ENCODE results near the gene TRIM29.
A peak's percentile ranks its signal among the peaks of the same experiment; 100 is the strongest.

The TRIM29 gene

GRCh38 chr11:120121336-120121735 lies 16.6 kb downstream of the TRIM29 start:
- no peak for DNase-seq

DNA sequence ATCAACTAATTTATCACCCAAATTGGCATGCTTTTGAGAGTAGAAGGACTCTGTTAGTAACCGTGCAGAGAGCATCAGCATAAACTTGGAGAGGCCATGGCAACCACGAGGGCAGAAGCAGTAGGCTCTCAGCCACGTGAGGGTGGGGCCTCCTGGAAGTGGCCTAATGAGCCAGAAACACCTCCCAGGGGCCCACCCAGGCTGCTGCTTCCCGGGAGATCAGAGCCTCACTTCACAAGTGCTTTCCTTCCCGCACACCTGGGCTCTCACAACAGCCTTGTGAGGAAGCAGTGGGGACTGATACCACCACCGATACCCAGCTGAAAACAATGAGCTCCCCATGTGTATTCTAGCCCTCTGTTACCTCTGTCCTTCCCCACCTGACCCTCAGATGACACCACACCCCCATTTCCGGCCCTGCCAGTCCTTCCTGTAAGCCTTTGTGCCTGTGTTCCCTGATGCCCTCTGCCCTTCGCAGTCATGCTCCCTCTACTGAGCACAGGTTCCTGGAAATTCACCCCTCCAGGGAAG lies 17.0 kb downstream of the TRIM29 start:
- peak; percentile 36 for DNase-seq

GRCh38 chr11:120119121-120119520 lies 18.8 kb downstream of the TRIM29 start:
- no peak for DNase-seq

GRCh38 chr11:120117991-120118390 lies 19.9 kb downstream of the TRIM29 start:
- DNase-seq = no peak

DNA sequence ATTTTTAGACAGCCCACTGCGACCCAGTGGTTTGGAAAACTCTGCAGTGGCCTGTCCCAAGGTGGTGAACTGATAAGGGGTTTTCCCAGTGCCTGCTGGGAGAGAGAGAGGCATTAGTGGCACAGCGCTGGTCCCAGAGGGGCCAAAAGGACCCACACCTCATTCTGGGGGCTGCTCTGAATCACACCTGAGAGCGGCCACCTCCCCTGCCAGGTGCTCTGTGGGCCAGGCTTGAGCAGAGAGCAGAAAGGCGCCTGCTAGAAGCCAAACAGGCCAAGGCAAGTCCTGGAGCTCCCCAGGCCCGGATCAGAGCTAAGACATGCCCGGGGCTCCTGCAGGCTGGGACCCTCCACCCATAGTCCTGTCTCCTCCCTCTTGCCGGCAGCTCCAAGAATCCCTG lies 20.9 kb downstream of the TRIM29 start:
- no peak for DNase-seq

GRCh38 chr11:120115272-120116000 lies 22.5 kb downstream of the TRIM29 start:
- no peak for DNase-seq

GRCh38 chr11:120112174-120112796 lies 25.6 kb downstream of the TRIM29 start:
- no peak for DNase-seq

GRCh38 chr11:120109531-120109930 lies 28.4 kb downstream of the TRIM29 start:
- no peak for DNase-seq

- DNase-seq = no peak
Measured at GRCh38 chr11:120108785-120109168, 29.1 kb downstream of the TRIM29 start.

GRCh38 chr11:120108154-120108784 lies 29.6 kb downstream of the TRIM29 start:
- peak; percentile 47 for DNase-seq

- no peak for DNase-seq
Measured at GRCh38 chr11:120107692-120108091, 30.2 kb downstream of the TRIM29 start.

DNA sequence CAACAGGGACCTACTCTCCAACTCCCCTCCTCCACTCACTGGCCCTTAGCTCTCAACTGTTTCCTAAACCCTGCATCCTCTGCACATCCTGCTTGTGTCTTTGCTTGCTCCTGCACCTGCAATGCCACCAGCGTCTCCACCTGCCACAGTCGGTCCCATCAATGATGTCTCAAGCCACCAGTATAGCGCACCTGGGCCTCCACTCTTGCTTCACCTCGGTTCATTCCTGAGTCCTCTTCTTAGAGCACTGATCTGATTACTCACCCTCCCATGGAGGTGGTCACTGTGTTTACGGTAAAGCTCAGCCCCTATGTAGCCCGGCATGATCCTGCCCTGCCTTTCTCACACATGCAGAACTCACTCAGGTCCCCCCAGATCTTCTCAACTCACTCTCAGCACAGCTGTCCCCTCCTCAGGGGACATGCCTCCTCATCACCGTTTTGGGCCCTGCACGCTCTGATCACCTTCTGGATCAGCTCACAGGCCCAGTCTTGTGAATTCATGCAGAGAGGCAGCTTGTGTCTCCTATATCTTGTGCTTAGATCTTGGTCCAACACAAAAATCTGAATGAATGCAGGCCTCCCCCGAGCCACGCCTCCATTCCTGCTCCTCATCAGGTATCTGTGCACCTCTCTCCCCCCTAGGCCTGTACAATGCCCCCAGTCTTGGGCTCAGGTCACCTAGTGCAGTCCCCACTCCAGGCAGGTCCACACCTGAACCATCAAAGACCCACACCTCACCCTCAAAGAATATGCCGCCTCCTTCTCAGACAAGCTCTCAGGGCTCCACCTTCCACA lies 31.4 kb downstream of the TRIM29 start:
- DNase-seq = no peak

GRCh38 chr11:120105576-120105975 lies 32.3 kb downstream of the TRIM29 start:
- DNase-seq = no peak

DNA sequence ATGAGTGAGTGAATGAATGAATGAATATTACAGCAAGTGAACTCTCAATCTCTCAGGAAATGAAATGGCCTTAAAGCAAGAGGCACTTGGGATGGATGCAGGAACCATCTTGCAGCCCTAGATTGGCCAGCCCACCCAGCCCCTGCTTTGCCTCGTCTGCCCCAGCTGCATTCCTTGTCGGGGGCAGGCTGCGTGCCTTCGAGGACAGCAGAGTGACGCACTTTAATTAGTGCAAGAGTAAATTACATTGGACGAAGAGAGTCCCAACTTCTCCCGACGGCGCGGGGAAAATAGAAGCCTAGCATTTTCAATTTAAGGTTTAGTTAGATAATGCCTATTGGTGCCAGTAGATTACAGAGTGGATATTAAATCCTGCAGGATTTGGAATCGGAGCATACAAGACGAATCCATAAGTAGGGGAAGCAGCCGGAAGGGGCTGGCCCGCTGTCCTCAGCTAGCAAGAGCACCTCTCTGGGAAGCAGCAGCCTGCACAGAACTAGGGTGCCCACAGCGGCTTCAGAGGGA lies 33.8 kb downstream of the TRIM29 start:
- no peak for DNase-seq

GRCh38 chr11:120102864-120103122 lies 35.1 kb downstream of the TRIM29 start:
- DNase-seq = no peak

DNA sequence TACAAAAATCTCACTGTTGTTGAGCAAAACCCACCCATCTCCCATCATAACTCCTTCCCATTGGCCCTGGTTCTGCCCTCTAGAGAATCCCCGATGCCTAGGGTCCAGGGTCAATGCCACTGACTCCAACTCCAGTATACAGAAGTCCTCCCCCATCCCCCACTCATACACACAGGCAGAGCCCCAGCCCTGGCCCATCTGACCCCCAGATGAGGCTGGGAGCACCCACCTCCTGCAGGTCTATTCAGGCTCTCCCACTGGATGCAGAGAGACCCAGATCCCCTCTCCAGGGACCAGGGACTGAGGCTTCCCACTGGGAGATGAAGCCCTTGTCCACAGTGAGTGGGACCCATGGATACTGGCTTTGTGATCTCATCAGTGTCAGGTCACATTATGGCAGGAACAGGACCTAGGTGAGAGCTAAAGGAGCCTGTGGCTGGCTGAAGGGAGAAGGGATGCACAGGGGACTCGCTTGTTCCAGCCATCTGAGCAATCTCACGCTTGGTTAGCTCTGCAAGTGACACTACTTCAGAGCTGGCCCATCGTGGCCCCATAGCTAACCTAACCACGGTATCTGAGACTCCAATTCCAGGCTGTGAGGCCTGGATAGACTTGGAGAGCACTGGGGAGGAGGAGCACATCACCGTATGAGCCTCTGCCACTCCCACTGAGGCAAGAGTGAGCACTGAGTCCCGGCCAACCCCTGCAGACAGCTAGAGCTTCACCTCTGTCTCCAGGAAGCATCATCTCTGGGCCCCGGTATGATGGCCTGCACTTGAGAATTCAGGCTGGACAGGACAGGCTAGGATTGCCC lies 35.7 kb downstream of the TRIM29 start:
- no peak for DNase-seq

DNA sequence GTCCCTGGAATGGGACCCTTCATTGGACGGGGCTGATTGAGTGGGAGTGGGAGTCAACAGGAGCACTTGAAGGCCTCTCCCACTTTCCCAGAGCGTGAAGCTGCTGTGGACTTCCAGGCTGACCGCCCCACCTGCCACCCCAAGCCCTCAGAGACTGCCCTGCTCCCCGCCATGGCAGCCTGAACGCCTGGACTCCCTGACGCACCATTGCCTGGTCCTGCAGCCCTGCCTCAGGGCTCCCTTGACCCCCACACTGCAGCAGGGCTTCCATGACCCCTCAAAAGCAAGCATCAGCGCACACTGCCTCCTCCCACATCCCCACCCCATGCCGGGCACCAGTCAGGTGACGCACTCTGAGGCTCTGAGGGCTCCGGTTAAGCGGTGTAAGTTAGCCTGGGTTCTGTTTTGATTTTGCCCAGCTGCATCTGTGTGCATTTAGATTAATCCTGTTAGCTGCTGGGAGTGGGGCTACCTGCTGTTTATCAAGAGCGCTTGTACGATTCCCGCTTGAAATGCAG lies 39.4 kb downstream of the TRIM29 start:
- DNase-seq = no peak

DNA sequence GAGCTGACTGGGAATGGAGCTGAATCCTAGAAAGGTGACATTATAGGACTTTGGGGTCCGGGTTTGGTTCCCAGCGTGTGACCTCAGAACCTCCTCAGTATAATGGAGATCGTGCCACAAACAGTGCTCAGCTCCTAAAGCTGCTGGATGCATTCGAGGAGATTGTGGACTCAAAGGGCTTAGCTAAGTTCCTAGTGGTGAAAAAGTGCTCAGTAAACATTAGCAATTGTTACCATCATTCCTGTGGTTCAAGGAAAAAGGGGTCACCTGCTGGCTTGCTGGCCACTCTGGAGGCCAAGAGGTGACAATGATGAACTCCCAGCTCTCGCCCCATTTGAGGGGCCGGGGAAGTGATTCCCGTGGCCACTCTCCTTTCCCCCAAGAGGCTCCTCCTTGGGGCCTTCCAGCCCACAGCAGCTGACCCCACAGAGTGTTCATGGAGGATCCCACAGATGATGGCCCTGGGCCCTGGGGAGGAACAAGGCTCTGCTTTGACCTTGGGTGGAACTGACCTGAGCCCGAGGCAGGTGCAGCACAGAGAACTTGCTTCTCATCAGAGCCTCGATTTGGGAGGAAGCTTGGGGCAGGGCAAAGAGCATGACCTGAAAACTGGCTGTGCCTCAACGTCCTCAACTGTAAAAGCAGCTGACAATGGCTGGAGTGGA lies 40.1 kb downstream of the TRIM29 start:
- DNase-seq = no peak

DNA sequence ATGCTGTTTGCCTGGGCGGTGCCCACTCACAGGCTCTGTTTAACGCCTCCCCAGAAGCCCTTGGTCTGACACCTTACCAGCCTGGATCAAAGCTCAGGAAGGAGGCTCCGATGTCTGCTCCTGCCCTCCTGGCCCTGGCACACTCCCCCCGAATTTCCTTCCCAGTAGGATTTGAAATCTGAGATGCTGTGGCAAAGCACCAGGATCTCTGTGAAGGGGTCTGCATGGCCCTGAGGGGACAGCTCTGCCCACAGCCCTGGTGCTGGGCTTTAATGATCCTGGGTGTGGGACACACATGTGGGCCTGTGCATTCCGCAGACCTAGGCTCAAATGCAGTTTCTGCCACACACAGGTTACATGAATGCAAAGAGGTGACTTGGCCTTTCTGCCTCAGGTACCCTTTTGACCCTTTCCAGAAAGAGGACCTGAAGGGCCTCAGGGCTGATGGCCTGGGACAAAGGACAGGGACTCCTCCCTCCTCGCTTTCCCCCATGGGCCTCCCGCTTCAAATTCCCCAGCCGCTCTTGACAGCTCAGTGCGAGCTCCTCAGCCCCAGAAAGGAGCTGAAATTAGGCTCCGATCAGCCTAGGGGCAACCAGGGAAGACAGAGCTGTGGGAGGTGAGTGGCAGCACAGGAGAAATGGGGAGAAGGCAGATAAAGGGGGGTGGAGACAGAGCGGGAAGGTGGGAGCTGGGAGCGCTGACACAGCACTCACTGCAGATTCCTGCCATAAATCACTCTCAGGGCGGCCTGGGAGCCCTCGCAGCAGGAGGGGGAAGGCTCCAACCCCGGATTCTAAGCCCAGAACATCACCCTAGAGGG lies 41.3 kb downstream of the TRIM29 start:
- DNase-seq = no peak

GRCh38 chr11:120095516-120095915 lies 42.4 kb downstream of the TRIM29 start:
- DNase-seq = no peak

- no peak for DNase-seq
Measured at GRCh38 chr11:120091701-120092100, 46.2 kb downstream of the TRIM29 start.
